ENCODE results near the gene CD44. TPM values are rescaled to one million over a fixed set of nuclear protein-coding genes. Genes with fewer than 3 reads are reported as not detected.
A peak's percentile ranks its signal among the peaks of the same experiment; 100 is the strongest.

The CD44 gene
- total and polyA plus RNA-seq, 10 of the 15 experiments (the other 5 are each of a cell fraction or from before 2014, with no cell fraction given) = 57.1 to 293 (median 120) TPM

- no peak for TF ChIP-seq BCLAF1 (IDR thresholded peaks at IDR 0.05)
- TF ChIP-seq CEBPZ (IDR thresholded peaks at IDR 0.05; ENCODE audit: low read depth, low read length) = no peak
- 0 out of 2 replicates have a peak, but pooled peaks have one; percentile 42 for TF ChIP-seq TCF3 (IDR thresholded peaks at IDR 0.05; ENCODE audit: borderline replicate concordance, insufficient read depth, low read depth, low read length)
- no peak for TF ChIP-seq CBX5 (IDR thresholded peaks at IDR 0.05; ENCODE audit: low read depth)
- TF ChIP-seq ELK1 (IDR thresholded peaks at IDR 0.05; ENCODE audit: low read depth, low read length) = no peak
- TF ChIP-seq SMARCA5 (IDR thresholded peaks at IDR 0.05) = no peak
- TF ChIP-seq HSF1 (IDR thresholded peaks at IDR 0.05; ENCODE audit: low read depth, low read length) = no peak
- TF ChIP-seq USF2 (IDR thresholded peaks at IDR 0.05; ENCODE audit: borderline replicate concordance, low read depth, low read length) = no peak
- no peak for TF ChIP-seq KLF5 (IDR thresholded peaks at IDR 0.05; ENCODE audit: partially characterized antibody)
- no peak for TF ChIP-seq MLLT1 (IDR thresholded peaks at IDR 0.05)
- peak; percentile 64; the same call in 1 of the 2 replicates for TF ChIP-seq PML (IDR thresholded peaks at IDR 0.05; ENCODE audit: low read length)
- TF ChIP-seq CHD4 (IDR thresholded peaks at IDR 0.05) = no peak
- no peak for TF ChIP-seq PAX8 (IDR thresholded peaks at IDR 0.05)
- no peak for TF ChIP-seq NFIC (IDR thresholded peaks at IDR 0.05; ENCODE audit: low read depth, low read length)
- TF ChIP-seq RAD51 (IDR thresholded peaks at IDR 0.05) = no peak
- no peak for TF ChIP-seq POU2F2 (IDR thresholded peaks at IDR 0.05; ENCODE audit: borderline replicate concordance, low read depth, low read length)
- no peak; the same call in 1 of the 2 replicates for TF ChIP-seq MAX (IDR thresholded peaks at IDR 0.05; ENCODE audit: low read depth, low read length)
- no peak for TF ChIP-seq NRF1 (conservative IDR thresholded peaks at IDR 0.05; ENCODE audit: low read depth, low read length)
These were observed at the start of gene CD44 (continued) for GRCh38 chr11:35138943-35139721.

Measured in GM12878 (cell line).